ENCODE measurements around the gene BCKDHB. TPM values are rescaled to one million over a fixed set of nuclear protein-coding genes. Genes with fewer than 3 reads are reported as not detected.
"Not testable (repeated sequence)": the region's sequence is repeated elsewhere in the genome, so short reads cannot be mapped to it uniquely, and the experiment has no call there.

The BCKDHB gene
- total RNA-seq, 1 donor from 2014 or later: 16.6 TPM

DNA sequence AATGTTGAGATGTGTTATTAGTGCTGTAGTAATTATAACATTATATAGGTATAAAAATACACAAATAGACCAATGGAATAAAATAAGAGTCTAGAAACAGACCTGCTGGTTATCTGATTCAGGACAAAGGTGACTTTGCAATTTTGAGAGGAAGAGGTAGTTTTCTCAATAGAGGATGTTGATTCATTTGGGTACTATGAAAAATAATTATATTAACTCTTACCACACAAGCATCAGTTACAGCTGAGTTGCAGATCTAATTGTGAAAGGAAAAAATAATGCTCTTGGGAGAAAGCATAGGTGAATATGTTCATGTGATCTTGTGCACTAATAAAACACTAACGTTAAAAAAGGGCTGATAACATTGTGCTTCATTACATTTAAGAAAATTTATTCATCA lies 103.0 kb downstream of the BCKDHB start:
- no peak for ATAC-seq (ENCODE audit: low read depth)
- CTCF ChIA-PET: no interaction called here
- H3K27me3 Mint-ChIP-seq: no peaks in the 10 kb centered on the region
- TF ChIP-seq, protein P1, sequence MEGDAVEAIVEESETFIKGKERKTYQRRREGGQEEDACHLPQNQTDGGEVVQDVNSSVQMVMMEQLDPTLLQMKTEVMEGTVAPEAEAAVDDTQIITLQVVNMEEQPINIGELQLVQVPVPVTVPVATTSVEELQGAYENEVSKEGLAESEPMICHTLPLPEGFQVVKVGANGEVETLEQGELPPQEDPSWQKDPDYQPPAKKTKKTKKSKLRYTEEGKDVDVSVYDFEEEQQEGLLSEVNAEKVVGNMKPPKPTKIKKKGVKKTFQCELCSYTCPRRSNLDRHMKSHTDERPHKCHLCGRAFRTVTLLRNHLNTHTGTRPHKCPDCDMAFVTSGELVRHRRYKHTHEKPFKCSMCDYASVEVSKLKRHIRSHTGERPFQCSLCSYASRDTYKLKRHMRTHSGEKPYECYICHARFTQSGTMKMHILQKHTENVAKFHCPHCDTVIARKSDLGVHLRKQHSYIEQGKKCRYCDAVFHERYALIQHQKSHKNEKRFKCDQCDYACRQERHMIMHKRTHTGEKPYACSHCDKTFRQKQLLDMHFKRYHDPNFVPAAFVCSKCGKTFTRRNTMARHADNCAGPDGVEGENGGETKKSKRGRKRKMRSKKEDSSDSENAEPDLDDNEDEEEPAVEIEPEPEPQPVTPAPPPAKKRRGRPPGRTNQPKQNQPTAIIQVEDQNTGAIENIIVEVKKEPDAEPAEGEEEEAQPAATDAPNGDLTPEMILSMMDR (IDR thresholded peaks at IDR 0.05): no peak
- no peak overlapping the region for H3K4me3 Mint-ChIP-seq
- intact Hi-C loops (cut with micrococcal nuclease): no loop called here
- no peak overlapping the region for H3K27ac Mint-ChIP-seq
- H3K36me3 Mint-ChIP-seq (ENCODE audit: low read depth): peaks cover 12% of the 10 kb centered on the region
- POLR2A ChIA-PET: no interaction called here
- H3K9me3 Mint-ChIP-seq: peaks cover 9% of the 10 kb centered on the region
- DNase-seq: no peak
- H3K4me1 Mint-ChIP-seq: no peaks in the 10 kb centered on the region

DNA sequence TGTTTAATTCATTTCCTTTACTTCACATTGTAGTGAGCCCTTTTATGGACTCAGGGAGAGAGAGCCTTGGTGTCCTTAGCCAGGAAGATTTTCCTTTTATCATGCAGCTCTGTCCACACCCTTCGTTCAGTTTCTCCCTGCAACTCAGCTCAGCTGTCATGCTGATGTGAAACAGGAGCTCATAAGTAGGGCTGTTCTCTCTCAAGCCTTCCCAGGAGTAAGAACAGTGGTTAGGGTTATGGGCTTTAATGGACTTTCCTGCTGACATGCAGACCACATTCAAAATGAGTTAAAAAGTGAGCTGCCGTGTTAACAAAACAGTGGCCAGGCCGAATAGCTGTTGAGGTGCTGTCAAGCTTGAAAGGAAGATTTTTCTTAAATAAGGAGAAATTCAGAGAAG lies 104.1 kb downstream of the BCKDHB start:
- peaks cover 10% of the 10 kb centered on the region for H3K36me3 Mint-ChIP-seq (ENCODE audit: low read depth)
- no peak overlapping the region for H3K4me3 Mint-ChIP-seq
- POLR2A ChIA-PET: no interaction called here
- no peaks in the 10 kb centered on the region for H3K27me3 Mint-ChIP-seq
- intact Hi-C loops (cut with micrococcal nuclease): loop anchor here (10.0 kb wide), 1 partner anchor 394 kb away; no protein-coding TSS in a partner anchor
- no peak overlapping the region for H3K27ac Mint-ChIP-seq
- peaks cover 9% of the 10 kb centered on the region for H3K9me3 Mint-ChIP-seq
- CTCF ChIA-PET: no interaction called here
- TF ChIP-seq, protein P1 (IDR thresholded peaks at IDR 0.05): no peak
- DNase-seq: no peak
- no peaks in the 10 kb centered on the region for H3K4me1 Mint-ChIP-seq
- no peak for ATAC-seq (ENCODE audit: low read depth)

DNA sequence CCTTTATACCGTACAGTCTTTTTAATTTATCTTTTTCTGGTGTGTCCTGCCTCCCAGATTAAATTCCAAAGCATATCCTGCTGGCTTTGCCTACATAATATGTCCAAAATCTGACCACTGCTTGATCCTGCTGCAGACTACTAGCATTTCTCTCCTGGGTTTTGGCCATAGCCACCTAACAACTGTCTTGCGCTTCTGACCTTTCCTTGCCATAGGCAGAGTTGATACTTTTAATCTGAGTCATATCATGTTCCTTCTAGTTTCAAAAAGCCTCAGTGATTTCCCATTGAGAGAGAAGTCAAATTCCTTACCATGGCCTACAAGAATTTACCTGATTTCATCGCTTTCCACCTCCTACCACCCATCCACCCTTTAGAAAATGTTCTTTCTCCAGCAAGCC lies 104.8 kb downstream of the BCKDHB start:
- H3K9me3 Mint-ChIP-seq: peaks cover 9% of the 10 kb centered on the region
- no peaks in the 10 kb centered on the region for H3K27me3 Mint-ChIP-seq
- intact Hi-C loops (cut with micrococcal nuclease): loop anchor here (10.0 kb wide), 1 partner anchor 394 kb away; no protein-coding TSS in a partner anchor
- no peak overlapping the region for H3K27ac Mint-ChIP-seq
- CTCF ChIA-PET: no interaction called here
- ATAC-seq (ENCODE audit: low read depth) (no peak), DNase-seq (no peak)
- no peak overlapping the region for H3K4me3 Mint-ChIP-seq
- H3K36me3 Mint-ChIP-seq (ENCODE audit: low read depth): peaks cover 8% of the 10 kb centered on the region
- no peaks in the 10 kb centered on the region for H3K4me1 Mint-ChIP-seq
- POLR2A ChIA-PET: no interaction called here
- TF ChIP-seq, protein P1 (IDR thresholded peaks at IDR 0.05): no peak

DNA sequence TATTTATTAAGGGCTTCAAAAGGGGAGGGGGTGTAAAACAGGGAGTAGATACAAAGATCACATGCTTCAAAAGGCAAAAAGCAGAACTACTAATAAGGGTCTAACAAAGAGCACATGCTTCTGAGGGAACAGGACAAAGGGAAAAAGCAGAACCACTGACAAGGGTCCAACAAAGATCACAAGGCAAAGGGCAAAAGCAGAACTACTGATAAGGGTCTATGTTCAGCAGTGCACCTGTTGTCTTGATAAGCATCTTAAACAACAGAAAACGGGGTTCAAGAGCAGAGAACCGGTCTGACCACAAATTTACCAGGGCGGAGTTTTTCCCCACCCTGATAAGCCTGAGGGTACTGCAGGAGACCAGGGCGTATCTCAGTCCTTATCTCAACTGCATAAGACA lies 105.4 kb downstream of the BCKDHB start:
- ATAC-seq (ENCODE audit: low read depth); CTCF ChIA-PET; H3K27me3 Mint-ChIP-seq; H3K4me3 Mint-ChIP-seq; H3K36me3 Mint-ChIP-seq (ENCODE audit: low read depth); H3K4me1 Mint-ChIP-seq; POLR2A ChIA-PET; H3K27ac Mint-ChIP-seq; DNase-seq; H3K9me3 Mint-ChIP-seq: not testable (repeated sequence)
- intact Hi-C loops (cut with micrococcal nuclease): loop anchor here (10.0 kb wide), 1 partner anchor 393 kb away; no protein-coding TSS in a partner anchor

DNA sequence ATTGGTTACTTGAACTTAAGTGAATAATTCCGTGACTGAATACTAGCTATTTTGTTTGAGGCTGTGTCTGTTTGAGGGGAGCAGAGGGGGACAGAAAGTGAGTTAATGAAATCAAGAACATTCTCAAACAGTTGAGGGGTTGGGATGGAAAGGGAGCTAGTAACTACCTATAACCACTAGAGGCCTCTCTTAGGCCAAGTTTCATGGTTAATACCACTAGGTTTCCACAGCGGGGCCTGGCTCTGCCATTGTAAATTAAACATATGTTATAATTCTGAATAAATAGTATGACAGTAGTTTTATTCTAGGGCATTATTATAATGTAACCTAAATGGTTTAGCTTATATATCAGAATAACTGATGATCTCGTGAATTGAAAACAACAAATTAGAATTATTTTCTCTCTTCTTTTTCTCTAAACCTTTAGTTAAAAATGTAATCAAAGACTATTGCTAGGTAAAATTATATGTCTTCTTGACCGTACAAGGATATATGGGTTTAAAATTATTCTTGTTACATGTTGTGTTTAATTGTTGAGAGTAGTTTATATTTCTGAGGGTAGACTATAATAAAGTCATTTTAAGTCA lies 108.1 kb downstream of the BCKDHB start:
- H3K9me3 Mint-ChIP-seq: peaks cover 9% of the 10 kb centered on the region
- no peaks in the 10 kb centered on the region for H3K27me3 Mint-ChIP-seq
- no peak overlapping the region for H3K4me3 Mint-ChIP-seq
- H3K4me1 Mint-ChIP-seq: no peaks in the 10 kb centered on the region
- H3K36me3 Mint-ChIP-seq (ENCODE audit: low read depth): peaks cover 10% of the 10 kb centered on the region
- intact Hi-C loops (cut with micrococcal nuclease): loop anchor here (1.0 to 10.0 kb wide), 3 partner anchors 390 to 1826 kb away; no protein-coding TSS in a partner anchor
- ATAC-seq (ENCODE audit: low read depth): no peak
- no peak for DNase-seq
- no peak overlapping the region for H3K27ac Mint-ChIP-seq
- ChIA-PET POLR2A (no interaction called here), CTCF (interaction anchor here (1.1 to 2.0 kb wide), 5 partner anchors 10 to 1825 kb away, joined by 4 to 8 read pairs (median 6); no protein-coding TSS in a partner anchor)
- TF ChIP-seq, protein P1 (IDR thresholded peaks at IDR 0.05): no peak
